ENCODE results near the gene BTBD9.

BTBD9 gene

DNA sequence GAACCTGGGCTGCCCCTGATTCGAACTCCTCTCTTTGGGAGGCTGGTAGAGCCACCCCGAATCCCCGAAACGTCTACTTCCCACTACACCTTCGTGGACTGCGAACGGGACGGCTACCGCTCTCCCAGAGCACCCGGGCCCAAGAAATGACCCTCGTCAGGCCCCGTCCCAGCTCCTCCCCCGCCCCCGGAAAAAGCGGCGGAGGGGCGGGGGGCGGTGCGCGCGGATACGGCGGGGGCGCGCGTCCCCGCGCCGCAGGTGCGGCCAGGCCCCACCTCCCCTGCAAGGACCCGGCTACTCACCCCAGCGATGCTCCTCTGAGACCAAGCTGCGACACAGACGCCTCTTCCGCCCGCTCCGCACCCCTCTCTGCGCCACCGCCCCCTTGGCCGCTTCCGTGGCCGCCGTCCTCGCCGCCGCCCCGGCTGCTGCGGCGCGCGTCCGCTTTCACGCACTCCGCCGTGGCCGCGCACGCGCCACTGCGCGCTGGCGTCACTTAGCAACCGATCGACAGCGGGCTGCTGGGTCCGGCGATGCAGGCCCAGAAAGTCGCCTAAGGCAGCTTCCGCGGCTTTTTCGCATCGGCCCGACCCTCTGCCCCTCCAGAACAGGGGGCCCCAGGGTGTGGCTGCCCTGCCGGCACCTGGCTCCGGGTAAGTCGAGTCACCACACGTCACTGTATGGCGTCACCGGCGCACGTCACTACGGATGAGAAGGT is at the start of gene BTBD9:
Gene BTBD9, minus strand, starts transcription at position 432 of the 718 bp plus-strand sequence.
- DNase-seq, result peak; percentile 82

DNA sequence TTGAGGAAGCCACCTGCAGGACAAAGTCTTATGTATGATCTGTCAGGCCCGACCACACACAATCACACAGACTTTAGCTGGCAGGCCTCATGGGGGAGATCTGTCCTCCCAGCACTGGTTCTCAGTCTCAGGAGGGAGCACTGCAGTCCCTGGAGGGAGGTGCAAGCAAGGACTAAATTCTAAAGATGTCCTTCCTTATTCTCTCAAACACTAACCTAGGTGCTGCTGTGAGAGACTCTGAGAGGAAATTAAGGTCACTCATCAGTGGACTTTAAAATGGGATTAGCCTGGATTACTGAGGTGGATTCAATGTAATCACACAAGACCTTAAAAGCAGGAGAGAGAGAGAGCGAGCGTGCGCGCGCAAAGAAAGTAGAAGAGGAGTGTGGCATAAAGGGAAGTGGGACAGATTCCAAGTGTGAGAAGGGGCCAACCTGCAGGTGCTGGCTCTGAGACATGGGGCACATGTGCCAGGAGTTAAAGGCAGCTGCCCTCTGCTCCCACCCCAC is 48.9 kb upstream of the BTBD9 start:
- no peak for DNase-seq

DNA sequence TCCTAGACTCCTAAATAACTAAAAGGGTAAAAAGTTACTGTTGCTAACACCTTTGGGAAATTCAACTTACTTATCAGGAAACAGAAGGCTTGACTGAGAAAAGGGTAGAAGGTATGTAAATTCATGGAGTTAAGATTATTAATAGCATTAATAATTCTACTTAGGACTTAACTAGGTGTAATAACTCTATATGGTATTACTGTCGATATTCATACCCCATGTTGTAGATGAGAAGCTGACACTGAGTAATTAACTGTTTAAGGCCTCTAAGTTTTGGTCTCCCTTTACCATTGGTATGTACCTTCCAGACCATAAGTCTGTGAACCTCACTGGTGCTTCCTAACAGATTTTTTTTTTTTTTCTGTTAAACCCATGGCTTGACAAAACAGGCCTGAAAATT is 47.8 kb upstream of the BTBD9 start:
- no peak for DNase-seq

DNA sequence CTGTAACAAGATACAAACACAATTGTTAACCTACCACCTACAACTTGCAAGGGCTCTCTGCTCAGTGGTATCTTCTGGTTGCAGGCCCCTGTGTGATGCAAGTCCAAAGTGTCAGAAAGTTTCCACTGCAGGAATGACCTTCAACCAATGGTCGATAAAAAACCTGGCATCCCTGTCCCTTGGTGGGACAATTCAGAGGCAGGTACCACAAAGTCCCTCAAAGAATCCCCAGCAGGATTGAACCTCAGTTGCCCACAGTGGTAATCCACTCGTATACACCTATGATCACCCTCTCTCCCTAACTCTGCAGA is 47.3 kb upstream of the BTBD9 start:
- DNase-seq, result no peak

DNA sequence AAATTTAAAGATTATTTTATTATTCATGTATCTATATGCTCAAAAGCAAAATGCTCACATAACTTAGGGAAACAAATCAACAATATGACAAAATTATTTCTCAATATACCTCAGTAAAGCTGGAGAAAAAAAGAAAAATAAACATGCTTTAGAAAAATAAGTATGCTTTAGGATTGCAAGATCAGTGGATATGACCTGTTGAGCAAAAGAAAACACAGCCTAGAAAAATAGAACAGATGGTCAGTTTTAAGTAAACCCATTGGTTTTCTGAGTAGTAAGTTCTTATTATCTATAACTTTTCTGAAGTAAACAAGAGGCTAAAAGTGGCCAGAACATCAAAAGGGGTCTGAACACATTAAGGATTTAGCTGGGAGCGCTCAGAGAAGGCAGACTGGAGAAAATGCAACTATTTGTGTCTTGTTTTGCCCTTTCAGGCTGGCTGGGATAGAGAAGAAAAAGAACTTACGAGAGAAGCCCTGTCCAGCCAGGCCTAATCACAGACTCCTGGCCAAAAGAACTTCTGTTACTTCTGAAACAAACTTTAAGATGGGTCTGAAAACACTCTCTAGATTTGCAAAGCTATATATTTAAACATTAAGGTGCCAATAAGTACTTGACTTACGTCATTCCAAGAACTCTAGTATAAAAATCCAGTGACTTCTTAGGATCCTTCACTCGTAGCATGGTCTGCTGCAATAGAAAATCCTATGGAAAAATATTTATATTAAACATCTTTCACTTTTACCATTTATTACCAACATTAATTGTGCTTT is 46.7 kb upstream of the BTBD9 start:
- no peak for DNase-seq

DNA sequence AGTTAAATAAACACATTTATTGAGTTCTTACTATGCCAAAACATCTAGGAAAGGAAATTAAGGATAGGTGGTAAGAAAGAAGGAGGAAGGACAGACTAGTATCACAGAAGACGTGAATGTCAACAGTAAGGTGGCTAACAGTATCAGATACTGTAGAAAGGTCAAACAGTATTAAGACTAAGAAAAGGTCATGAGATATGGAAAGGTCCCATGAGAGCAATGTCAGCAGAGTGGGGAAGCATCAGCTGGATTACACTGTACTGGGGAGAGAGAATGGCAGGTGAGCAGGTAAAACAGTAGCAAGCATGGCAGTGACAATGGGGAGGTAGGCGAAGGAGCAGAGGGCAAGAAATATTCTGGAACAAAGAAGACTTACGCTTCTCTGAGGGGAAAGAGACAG is 45.2 kb upstream of the BTBD9 start:
- no peak for DNase-seq

DNA sequence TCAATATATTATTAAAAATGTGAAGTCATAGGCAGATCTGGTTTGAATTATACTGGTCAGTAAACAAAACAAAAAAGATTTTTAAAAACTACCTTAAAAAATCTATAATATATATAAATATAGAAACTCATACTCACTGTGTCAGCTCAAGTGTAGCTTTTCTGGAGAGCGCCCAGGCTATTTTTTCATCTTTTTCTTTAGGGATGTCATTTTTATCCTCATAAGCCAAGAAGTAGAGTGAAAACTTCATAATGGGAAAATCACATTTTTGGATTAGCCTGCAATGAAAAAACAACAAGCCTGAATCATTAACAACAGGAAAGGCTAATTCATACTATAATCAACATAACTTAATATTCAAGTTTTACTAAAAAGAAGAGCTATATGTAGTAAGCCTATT is 44.5 kb upstream of the BTBD9 start:
- no peak for DNase-seq

DNA sequence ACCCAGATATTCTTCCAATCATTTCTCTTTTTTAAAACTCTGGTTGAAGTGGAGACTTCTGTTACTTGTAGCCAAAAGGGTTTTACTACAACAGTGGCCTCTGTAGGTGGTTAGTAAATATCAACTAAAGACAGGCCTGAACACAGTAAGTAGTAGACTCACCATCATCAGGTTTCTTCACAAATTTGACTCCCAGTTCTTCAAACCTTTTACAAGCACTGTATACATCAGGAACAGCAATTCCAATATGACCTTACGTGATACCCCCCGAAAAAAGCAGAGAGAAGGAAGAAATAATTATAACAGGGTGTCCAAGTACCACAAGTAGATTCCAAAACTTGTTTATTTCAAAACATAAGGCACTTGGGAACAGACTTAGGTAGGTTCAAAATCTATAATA is 42.1 kb upstream of the BTBD9 start:
- no peak for DNase-seq

DNA sequence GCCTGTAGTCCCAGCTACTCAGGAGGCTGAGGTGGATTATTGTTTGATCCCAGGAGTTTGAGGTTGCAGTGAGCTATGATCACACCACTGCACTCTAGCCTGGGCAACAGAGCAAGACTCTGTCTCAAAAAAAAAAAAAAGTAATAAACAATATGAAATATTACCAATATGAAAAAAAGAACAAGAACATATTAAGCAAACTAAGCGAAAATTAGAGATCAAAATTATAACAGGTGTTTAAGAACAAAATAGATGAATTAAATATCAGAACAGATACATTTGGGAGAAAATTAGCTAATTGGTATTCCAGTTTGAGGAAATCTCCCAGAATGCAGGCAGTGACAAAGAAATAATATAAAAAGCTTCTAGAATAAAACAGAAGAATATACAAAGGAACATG is 39.9 kb upstream of the BTBD9 start:
- DNase-seq, result no peak

DNA sequence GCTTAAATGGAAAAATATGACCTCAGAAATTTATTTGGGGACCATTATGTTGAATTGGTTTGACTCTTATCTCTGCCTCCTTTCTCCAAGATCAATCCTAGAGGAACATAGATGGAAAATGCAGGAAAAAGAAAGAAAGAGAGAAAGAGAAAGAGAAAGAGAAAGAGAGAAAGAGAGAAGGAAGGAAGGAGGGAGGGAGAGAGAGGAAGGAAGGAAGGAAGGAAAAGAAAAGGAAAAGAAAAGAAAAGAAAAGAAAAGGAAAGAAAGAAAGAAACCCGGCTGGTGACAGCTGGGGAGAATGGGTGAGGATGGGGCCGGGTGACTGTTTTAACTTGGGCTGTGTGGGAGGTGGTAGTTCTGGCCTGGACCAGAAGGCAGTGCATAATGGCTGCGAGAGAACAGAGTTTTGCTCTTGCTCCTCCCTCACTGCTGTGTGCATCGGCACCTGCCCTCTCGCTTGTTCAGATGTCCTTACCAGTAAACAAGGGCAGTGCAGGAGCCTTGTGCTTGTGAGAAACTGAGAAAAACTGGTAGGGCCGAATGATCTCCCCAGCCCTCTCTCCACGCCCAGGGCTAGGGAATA is 38.5 kb upstream of the BTBD9 start:
- DNase-seq, result no peak

DNA sequence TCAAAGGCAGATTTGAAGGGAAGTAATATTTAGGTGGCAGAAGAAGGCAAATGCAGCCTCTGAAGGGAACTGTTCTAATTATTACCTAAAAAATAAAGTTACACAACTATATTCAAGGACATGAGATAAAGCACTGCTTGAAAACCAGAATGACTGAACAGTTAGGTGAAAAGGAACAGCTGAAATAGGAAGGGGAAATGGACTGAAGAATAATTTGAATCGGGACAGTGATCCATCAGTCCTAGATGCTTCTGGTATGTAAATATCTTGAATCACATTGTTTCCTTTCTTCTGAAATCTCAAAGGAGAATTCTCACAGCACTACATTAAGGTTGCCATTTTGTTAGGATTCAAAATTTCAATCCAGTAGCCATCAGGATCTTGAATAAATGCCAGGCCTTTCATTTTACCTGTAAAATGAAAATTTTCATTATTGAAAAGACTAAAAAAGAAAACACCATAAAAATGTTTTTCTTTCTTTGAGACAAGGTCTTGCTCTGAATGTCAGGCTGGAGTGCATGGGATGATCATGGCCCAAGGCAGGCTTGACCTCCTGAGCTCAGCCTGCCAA is 37.3 kb upstream of the BTBD9 start:
- no peak for DNase-seq

DNA sequence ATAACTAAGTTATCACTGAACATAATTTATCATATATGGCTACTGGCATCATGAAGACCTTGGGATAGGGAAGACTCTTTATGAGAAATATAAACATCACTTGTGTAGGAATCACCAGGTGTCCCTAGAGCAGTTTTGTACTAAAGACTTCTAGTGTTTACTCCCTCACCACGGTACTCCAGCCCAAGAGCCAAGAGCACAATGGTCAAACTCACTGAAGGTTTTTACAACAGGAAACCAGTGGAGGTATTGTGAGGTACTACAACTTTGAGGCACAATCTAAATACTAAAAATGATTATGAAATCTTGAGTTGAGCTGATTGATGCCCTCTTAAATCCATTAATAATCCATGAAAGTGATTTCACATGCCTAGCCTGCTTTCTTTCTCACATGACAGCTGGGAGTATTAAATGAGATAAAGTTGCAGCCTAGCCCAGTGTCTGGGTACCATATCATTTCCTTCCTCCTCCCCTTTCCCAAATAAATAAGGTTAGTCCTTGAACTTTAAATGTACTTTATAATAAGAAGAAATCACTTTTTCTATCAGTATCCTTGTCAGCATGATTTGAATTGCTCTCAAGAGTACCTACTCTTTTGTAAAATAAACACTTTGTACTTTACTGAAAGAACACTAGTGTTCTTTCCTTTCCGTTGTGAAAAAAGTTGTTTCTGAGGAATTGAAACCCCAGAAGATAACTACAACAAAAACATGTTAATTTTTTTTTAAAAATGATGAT is 36.7 kb upstream of the BTBD9 start:
- no peak for DNase-seq

DNA sequence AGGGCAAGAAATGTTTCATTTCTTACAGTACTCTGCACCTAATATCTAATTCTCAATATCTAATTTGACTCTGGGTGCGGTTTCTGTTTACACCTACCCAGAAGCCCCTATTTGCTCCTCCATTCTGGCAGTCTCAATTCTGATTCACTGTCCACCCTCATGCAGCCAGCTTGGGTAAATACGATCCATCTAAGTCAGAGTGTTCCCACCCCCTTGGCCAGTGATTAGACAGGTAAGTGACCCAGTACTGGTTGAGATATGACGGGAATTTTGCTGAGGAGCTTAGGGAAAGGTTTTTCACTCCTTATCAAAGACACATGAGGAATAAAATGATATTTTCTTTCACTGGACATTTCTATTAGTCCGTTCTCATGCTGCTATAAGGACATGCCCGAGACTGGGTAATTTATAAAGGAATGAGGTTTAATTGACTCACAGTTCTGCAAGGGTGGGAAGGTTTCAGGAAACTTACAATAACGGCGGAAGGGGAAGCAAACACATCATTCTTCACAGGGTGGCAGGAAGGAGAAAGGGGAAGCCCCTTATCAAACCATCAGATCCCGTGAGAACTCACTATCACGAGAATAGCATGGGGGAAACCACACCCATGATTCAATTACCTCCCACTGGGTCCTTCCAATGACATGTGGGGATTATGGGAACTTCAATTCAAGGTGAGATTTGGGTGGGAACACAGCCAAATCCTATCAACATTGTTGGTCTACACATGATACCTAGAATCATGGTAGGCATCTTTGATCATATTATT is 33.9 kb upstream of the BTBD9 start:
- peak; percentile 28 for DNase-seq

DNA sequence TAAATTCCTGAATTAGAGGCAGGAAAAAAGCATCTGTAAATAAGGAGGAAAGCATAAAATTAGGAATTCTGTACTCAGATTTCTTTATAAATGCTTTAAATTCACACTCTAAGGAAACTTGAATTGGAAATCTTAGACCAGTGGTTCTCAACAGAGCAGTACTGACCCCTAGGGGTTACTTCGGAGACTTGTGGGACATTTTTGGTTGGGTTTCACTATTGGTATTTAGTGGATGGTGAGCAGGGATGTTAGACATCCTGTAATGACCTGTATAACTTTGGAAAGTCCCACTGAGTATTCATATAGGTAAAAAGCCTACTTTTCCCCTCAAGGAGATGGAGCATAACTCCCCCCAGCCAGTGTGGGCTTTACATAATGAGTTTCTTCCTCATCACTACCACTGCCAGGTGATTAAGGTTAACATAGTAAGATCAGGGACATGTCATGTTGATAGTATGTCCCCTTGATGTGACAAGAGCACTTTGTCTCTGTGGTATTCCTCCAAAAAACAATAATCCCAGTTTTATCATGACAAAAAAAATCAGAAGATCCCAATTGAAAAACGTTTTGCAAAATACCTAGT is 32.2 kb upstream of the BTBD9 start:
- DNase-seq, result peak; percentile 15

DNA sequence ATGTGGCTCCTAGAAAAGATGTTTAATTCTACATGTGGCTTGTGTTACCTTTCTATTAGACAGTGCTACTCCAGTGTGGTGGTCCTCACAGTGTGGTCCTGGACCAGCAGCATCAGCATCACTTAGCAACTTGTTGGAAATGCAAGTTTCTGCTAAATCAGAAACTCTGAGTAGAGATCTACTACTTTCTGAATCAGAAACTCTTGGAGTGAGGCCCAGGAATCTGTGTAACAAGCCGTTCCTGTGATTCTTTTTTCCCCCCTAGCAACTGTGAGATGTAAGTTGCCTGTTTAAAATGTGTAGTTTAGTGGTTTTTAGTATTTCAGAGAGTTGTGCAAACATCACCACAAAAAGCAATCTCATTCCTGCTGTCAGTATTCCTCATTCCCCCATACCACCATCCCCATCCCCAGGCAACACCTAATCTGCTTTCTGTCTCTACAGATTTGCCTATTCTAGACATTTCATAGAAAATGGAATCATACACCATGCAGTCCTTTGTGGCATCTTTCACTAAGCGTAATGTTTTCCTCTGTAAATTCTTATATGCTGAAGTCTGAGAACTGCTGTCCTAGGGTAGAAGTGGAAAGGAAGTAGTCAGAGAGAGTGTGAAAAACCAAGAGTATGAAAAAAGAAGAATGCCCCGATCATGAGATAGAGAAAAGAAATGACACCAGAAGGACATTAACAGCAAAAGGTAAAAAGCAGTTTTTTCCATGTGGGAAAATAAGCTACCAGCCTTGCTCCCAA is 18.9 kb upstream of the BTBD9 start:
- DNase-seq, result no peak

DNA sequence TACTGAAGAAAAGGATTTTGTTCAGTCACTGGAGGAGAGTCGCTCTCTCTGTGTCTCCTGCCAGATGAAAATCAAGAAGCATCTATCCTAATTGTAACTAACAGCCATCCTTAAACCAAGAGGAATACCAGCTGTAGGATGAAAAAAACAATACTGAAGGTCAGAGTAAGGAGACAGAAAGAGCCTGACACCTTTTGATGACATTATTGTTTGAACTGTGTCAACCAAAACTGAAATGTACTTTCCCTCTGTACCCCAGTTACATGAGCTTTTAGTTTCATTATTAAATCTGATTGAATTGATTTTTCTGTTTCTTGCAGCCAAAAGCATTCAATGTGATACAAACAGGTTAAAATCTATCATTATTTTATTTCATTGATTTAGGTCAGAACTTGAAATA is 17.2 kb upstream of the BTBD9 start:
- no peak for DNase-seq

DNA sequence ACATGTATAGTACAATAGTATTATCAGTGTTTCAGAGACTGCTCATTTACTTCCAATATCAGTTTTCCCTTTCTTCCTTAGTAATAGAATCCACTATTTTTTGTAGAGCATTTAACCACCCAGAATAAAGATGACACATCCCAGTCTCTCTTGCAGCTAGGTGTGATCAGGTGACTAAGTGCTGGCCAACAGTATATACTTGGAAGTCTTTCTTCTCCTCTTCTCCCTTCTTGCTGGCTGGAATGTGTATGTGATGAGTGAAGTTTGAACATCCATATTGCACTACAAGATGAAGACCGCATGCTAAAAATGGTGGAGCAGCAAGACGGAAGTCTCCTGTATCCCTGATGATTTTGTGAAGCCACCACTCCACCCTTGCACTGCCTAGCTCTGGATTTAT is 14.5 kb upstream of the BTBD9 start:
- no peak for DNase-seq

DNA sequence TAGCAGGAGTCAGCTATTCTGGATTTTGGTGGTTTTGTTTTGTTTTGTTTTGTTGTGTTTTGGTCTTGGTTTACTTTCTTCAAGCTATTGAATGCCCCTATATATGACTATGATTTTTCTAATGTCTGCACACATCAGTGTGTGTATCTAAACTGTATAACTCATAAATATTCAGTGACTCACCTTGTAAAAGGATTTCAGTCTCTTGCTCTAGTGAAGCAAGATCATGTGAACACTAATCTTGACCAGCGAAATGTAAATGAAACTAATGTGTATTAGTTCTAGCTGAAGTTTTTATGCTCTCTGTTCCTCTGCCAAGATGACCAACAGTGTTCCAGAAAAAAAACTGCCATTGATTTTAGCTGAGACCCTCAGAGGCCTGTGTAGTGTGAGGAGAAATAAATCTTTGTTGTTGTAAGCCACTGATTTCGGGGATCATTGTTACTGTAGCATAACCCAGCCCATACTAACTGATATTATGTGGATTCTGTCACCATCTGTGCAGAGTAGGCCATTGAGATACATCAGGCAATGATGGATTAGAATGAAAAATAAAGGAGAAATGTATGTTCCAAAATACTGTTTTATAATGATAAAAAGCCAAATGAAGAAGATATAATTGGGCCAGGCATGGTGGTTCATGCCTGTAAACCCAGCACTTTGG is 11.5 kb upstream of the BTBD9 start:
- DNase-seq, result no peak

DNA sequence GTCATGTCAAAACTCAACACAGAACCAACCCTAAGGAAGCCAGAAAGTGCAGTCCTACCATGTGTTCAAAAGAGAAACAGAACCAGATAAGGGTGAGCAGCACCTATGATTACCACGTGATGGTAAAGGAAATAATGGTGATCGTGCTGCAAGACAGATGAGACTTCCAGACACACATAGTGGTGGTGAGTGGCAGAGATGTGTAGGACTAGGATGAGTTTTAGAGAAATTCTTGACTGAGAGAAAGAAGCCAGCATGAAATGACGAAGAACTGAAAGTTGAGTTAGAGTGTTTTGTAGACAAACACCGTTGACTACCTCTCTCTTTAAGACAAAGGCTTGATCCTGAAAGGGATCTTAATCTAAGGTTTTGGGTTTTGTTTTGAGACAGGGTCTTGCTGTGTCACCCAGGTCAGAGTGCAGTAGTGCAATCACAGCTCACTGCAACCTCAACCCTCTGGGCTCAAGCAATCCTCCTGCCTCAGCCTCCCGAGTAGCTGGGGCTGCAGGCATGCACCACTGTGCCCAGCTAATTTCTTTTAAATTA is 10.6 kb upstream of the BTBD9 start:
- DNase-seq, result no peak

DNA sequence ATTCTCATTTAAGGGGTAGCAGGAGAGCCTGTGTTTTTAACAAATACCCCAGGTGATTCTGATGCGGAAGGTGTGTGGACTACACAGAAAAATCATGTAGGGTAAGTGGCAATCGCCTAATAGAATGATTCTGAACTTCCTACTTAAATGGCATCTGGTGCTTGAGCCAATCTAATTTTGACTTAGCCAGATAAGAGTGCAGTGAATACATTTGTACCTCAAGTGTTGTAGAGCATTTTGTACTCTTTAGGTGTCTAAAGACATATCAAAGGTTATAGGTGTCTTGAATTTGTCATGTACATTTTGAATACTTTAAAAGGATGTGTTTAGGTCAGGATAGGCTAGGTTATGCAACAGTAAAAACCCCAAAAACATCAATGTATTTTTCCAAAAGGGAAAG is 10.0 kb upstream of the BTBD9 start:
- no peak for DNase-seq

Measured in activated naive CD4-positive, alpha-beta T cell treated with Interleukin-2 at 50 U/mL for 16 hours (primary cell).